SK-N-SH treated with all-trans-retinoic acid at 6 μM for 48 hours (cell line): ENCODE results near the gene PCSK5.

ENCODE experiments used
- ARNTL ChIP-seq: fragments of 450-650 bp; formaldehyde crosslinking; IDR thresholded peaks from 2 replicates; pipeline ENCODE4 v1.5.0; 2020; ENCODE audit warnings: low read depth, mild to moderate bottlenecking, moderate library complexity, borderline replicate concordance
- ESRRG ChIP-seq: fragments of 250-450 bp; sonication (Bioruptor Pico); IDR thresholded peaks from 2 replicates; pipeline ENCODE4 v1.6.1; 2021; ENCODE audit warnings: mild to moderate bottlenecking
- OSR1 ChIP-seq: fragments of 250-450 bp; sonication (Bioruptor Pico); IDR thresholded peaks from 2 replicates; pipeline ENCODE4 v1.8.0; 2022; ENCODE audit warnings: moderate library complexity, mild to moderate bottlenecking, inconsistent platforms
- PPARA ChIP-seq: fragments of 250-450 bp; sonication (Bioruptor Pico); IDR thresholded peaks from 2 replicates; pipeline ENCODE4 v1.5.0; 2020; ENCODE audit warnings: mild to moderate bottlenecking, borderline replicate concordance
- TCF4 ChIP-seq: fragments of 250-450 bp; sonication (Bioruptor Pico); IDR thresholded peaks from 2 replicates; pipeline ENCODE4 v1.8.0; 2021; ENCODE audit warnings: mild to moderate bottlenecking, moderate library complexity, borderline replicate concordance
- TOX ChIP-seq: fragments of 250-450 bp; sonication (Bioruptor Pico); IDR thresholded peaks from 2 replicates; pipeline ENCODE4 v1.8.0; 2021; ENCODE audit warnings: mild to moderate bottlenecking, moderate library complexity, borderline replicate concordance
- ZFP30 ChIP-seq: fragments of 450-650 bp; formaldehyde crosslinking; IDR thresholded peaks from 2 replicates; pipeline ENCODE4 v1.5.0; 2022; ENCODE audit warnings: mild to moderate bottlenecking, moderate library complexity
- ZNF70 ChIP-seq: fragments of 450-650 bp; formaldehyde crosslinking; IDR thresholded peaks from 2 replicates; pipeline ENCODE4 v1.5.0; 2020; ENCODE audit warnings: mild to moderate bottlenecking, moderate library complexity
- TF ChIP-seq, protein P1 (sequence below): fragments of 250-450 bp; sonication (Bioruptor Pico); IDR thresholded peaks from 2 replicates; pipeline ENCODE4 v1.5.1; 2020; ENCODE audit warnings: low read depth, mild to moderate bottlenecking, moderate library complexity
- TF ChIP-seq, protein P2 (sequence below): fragments of 250-450 bp; sonication (Bioruptor Pico); IDR thresholded peaks from 2 replicates; pipeline ENCODE4 v1.8.0; 2020; ENCODE audit warnings: mild to moderate bottlenecking, moderate library complexity, borderline replicate concordance
- TF ChIP-seq, protein P3 (sequence below): fragments of 250-450 bp; sonication (Bioruptor Pico); IDR thresholded peaks from 2 replicates; pipeline ENCODE4 v1.5.0; 2020; ENCODE audit warnings: mild to moderate bottlenecking, moderate library complexity

DNA sequence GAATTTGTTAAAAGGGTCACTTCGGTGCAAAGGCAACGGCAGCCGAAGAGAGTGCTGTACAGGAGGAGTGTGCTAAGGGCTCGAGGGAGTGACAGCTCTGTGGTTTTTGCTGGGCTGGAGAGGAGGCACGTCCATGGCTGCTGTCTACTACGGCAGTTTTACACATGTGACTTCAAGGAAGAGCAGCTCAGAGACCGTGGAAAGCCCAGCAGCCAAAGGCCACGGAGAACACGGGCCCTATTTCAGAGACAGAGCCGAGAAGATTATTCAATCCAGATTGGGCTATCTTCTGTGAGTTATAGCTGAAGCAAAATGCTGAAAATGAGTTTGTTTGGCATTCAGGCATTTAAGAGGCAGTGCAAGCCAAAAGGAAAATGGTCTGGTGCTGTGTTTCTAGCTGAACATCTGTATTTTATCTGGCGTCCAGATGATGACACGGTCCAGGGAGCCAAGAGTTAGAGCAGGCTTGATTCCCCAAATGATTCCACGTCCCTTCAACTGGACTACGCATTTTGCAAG, 407.3 kb downstream of the PCSK5 start:
- TF ChIP-seq TCF4 (CRISPR knock-in tag), result no peak
- no peak for TF ChIP-seq ESRRG (CRISPR knock-in tag)
- TF ChIP-seq ZNF70, result no peak
- TF ChIP-seq, protein P1, sequence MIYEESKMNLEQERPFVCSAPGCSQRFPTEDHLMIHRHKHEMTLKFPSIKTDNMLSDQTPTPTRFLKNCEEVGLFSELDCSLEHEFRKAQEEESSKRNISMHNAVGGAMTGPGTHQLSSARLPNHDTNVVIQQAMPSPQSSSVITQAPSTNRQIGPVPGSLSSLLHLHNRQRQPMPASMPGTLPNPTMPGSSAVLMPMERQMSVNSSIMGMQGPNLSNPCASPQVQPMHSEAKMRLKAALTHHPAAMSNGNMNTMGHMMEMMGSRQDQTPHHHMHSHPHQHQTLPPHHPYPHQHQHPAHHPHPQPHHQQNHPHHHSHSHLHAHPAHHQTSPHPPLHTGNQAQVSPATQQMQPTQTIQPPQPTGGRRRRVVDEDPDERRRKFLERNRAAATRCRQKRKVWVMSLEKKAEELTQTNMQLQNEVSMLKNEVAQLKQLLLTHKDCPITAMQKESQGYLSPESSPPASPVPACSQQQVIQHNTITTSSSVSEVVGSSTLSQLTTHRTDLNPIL (CRISPR knock-in tag), result no peak
- TF ChIP-seq ARNTL (CRISPR knock-in tag), result no peak
- no peak for TF ChIP-seq PPARA (CRISPR knock-in tag)
- TF ChIP-seq, protein P2, sequence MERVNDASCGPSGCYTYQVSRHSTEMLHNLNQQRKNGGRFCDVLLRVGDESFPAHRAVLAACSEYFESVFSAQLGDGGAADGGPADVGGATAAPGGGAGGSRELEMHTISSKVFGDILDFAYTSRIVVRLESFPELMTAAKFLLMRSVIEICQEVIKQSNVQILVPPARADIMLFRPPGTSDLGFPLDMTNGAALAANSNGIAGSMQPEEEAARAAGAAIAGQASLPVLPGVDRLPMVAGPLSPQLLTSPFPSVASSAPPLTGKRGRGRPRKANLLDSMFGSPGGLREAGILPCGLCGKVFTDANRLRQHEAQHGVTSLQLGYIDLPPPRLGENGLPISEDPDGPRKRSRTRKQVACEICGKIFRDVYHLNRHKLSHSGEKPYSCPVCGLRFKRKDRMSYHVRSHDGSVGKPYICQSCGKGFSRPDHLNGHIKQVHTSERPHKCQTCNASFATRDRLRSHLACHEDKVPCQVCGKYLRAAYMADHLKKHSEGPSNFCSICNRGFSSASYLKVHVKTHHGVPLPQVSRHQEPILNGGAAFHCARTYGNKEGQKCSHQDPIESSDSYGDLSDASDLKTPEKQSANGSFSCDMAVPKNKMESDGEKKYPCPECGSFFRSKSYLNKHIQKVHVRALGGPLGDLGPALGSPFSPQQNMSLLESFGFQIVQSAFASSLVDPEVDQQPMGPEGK (CRISPR knock-in tag), result no peak
- TF ChIP-seq ZFP30 (CRISPR knock-in tag), result no peak
- no peak for TF ChIP-seq TOX (CRISPR knock-in tag)
- no peak for TF ChIP-seq OSR1 (CRISPR knock-in tag)
- TF ChIP-seq, protein P3, sequence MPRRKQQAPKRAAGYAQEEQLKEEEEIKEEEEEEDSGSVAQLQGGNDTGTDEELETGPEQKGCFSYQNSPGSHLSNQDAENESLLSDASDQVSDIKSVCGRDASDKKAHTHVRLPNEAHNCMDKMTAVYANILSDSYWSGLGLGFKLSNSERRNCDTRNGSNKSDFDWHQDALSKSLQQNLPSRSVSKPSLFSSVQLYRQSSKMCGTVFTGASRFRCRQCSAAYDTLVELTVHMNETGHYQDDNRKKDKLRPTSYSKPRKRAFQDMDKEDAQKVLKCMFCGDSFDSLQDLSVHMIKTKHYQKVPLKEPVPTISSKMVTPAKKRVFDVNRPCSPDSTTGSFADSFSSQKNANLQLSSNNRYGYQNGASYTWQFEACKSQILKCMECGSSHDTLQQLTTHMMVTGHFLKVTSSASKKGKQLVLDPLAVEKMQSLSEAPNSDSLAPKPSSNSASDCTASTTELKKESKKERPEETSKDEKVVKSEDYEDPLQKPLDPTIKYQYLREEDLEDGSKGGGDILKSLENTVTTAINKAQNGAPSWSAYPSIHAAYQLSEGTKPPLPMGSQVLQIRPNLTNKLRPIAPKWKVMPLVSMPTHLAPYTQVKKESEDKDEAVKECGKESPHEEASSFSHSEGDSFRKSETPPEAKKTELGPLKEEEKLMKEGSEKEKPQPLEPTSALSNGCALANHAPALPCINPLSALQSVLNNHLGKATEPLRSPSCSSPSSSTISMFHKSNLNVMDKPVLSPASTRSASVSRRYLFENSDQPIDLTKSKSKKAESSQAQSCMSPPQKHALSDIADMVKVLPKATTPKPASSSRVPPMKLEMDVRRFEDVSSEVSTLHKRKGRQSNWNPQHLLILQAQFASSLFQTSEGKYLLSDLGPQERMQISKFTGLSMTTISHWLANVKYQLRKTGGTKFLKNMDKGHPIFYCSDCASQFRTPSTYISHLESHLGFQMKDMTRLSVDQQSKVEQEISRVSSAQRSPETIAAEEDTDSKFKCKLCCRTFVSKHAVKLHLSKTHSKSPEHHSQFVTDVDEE (CRISPR knock-in tag), result no peak
